HL-60 (cell line): ENCODE measurements around the gene LSAMP.

Source experiments
- CTCF ChIP-seq: IDR thresholded peaks from one replicate; pipeline ENCODE4 v1.5.1; 2011; ENCODE audit warnings: low read length, control low read depth, inconsistent platforms; ENCODE audit not compliant: insufficient read depth
- GABPA ChIP-seq: IDR thresholded peaks from 2 replicates; pipeline ENCODE4 v1.6.1; 2012; ENCODE audit warnings: low read depth
- POLR2AphosphoS5 ChIP-seq: IDR thresholded peaks from 2 replicates; pipeline ENCODE4 v1.6.1; 2012; ENCODE audit warnings: low read depth
- SPI1 ChIP-seq: IDR thresholded peaks from 2 replicates; pipeline ENCODE4 v1.6.1; 2012; ENCODE audit warnings: low read depth, mild to moderate bottlenecking, borderline replicate concordance

- TF ChIP-seq CTCF, result no peak
- no peak for TF ChIP-seq GABPA
- no peak for TF ChIP-seq POLR2AphosphoS5
- no peak for TF ChIP-seq SPI1
These were observed 305.6 kb downstream of the LSAMP start for GRCh38 chr3:116139641-116140040.
